SHP77 treated with DMSO at 0.1 percent for 48 hours (cell line): Measurements from ENCODE around the gene KCTD20.

Experiments used
- DNase-seq: peaks from one replicate; lab custom pipeline; 2025; lab: John Stamatoyannopoulos, UW

KCTD20 gene

DNA sequence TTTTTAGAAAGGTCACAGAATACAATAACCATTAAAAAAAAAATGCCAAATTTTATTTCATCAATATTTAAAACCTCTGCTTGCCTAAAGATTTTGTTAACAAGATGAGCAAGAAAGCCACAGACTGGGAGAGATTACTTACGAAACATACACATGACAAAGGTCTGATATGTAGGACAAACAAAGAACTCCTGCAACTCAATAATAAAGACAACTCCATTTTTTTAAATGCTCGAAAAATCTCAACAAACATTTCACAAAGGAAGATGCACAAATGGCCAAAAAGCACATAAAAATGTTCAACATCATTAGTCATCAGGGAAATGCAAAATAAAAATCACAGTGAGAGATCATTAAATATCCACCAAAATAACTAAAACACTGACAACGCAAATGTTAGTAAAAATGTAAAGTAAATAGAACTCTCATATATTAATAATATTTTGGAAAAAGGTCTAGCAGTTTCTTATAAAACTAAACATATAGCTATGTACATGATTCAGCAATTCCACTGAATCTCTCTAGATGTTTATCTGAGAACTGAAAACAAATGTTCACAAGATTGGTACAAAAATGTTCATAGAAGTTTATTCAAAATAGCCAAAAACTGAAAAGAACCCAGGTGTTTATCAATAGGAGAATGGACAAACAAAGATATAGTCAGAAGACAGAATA lies 94.2 kb downstream of the KCTD20 start:
- no peak for DNase-seq

GRCh38 chr6:36539814-36540568 lies 97.2 kb downstream of the KCTD20 start:
- DNase-seq, result no peak
